ENCODE results near the gene IL1RN. TPM values are rescaled to one million over a fixed set of nuclear protein-coding genes. Genes with fewer than 3 reads are reported as not detected.

IL1RN gene
- total and polyA plus RNA-seq, 2 experiments from 2014 or later = not detected

DNA sequence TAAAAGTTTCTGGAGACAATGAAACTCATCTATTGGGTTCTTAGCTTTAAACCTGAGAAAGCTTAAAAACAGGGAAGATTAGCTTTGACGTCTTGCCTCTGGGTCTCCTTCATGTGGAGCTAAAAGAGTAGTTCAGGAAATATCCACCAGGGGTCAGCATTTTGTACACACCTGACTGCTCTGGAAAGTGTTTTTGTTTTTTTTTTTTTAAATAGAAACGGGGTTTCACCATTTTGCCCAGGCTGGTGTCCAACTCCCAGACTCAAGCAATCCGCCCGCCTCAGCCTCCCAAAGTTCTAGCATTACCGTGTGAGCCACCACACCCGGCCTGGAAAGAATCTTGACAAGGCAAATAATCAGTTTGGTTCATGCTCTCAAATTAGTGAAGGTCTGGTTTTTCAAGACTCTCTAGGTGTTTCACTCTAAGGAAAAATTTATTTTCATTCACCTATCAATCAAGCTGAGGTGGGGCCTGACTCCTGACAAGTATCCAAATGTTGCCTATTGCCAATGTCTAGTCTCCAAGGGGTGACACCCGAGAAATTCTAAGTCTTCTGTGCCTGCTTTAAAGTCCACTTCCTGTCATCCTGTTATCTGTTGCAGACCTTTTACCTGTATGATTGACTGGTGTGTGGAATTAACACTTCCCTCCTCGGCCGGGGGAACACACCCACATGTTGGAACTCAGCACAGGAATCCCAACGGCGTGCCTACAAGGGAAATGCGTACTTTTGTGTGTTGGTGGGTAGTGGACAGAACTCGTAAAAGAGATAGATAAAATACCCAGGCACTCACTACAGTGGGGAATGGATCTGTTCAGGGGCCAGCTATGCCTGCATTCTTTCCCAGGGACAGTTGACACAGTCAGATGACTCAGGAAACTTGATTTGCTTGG lies 11.3 kb downstream of the IL1RN start:
- Histone ChIP-seq H2AFZ (peak overlapping the region; percentile 64), H3F3A (ENCODE audit: insufficient read depth) (no peaks in the 10 kb centered on the region), H3K4me1 (ENCODE audit: insufficient read depth) (peaks cover 4% of the 10 kb centered on the region), H3K4me3 (no peak overlapping the region), H3K9me3 (ENCODE audit: low read depth) (no peaks in the 10 kb centered on the region), H3K27ac (no peak overlapping the region), H3K9me2 (ENCODE audit: insufficient read depth) (no peaks in the 10 kb centered on the region), H3K9ac (no peak overlapping the region), H3K4me2 (ENCODE audit: unreplicated experiment) (peak overlapping the region; percentile 47), H4K20me1 (ENCODE audit: insufficient read depth) (no peaks in the 10 kb centered on the region), H3K27me3 (replicated peaks; ENCODE audit: insufficient read depth) (no peaks in the 10 kb centered on the region), H3K79me2 (ENCODE audit: insufficient read depth) (no peaks in the 10 kb centered on the region), H3K36me3 (ENCODE audit: low read depth) (no peaks in the 10 kb centered on the region)
- in situ Hi-C loops (cut with MboI) = no loop called here
- DNase-seq = peak; percentile 61
- 47 to 49% methylated on average over 13 of the region's 13 CpGs for WGBS, 2 experiments (ENCODE audit: low coverage in 1 of 2, low lambda C conversion rate in 2 of 2, missing lambda C conversion rate in 2 of 2)
- TF ChIP-seq EZH2phosphoT487 (IDR thresholded peaks at IDR 0.05; ENCODE audit: insufficient read depth, low read depth) (no peak), EZH2 (IDR thresholded peaks at IDR 0.05; ENCODE audit: insufficient read depth, poor library complexity, severe bottlenecking) (no peak)

DNA sequence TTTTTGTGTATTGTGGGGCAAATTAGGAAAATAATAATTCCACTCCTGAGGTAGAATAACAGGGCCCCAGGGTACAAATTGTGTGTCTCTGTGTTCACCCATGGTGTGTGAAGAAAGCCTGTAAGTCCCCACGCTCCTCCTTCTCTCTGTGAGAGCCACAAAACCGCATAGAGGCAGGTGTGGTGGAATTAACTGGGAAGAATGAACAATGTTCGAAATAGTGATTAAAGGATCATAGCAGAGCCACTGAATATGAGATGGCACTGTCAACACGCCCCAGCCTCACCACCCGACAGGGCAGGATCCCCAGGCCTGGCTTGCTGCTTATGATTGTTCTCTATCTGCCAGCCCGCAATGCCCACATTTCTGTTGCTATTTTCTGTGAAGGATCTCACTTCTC lies 14.1 kb downstream of the IL1RN start:
- Histone ChIP-seq H3K27me3 (replicated peaks; ENCODE audit: insufficient read depth) (no peaks in the 10 kb centered on the region), H4K20me1 (ENCODE audit: insufficient read depth) (no peaks in the 10 kb centered on the region), H3K4me3 (no peak overlapping the region), H3K36me3 (ENCODE audit: low read depth) (no peaks in the 10 kb centered on the region), H3K4me1 (ENCODE audit: insufficient read depth) (no peaks in the 10 kb centered on the region), H3K9me2 (ENCODE audit: insufficient read depth) (no peaks in the 10 kb centered on the region), H3K4me2 (ENCODE audit: unreplicated experiment) (no peak overlapping the region), H3F3A (ENCODE audit: insufficient read depth) (no peaks in the 10 kb centered on the region), H3K27ac (no peak overlapping the region), H2AFZ (no peak overlapping the region), H3K79me2 (ENCODE audit: insufficient read depth) (no peaks in the 10 kb centered on the region), H3K9me3 (ENCODE audit: low read depth) (no peaks in the 10 kb centered on the region), H3K9ac (no peak overlapping the region)
- in situ Hi-C loops (cut with MboI) = no loop called here
- no peak for DNase-seq
- TF ChIP-seq EZH2 (IDR thresholded peaks at IDR 0.05; ENCODE audit: insufficient read depth, poor library complexity, severe bottlenecking) (no peak), EZH2phosphoT487 (IDR thresholded peaks at IDR 0.05; ENCODE audit: insufficient read depth, low read depth) (no peak)
- 88 to 89% methylated on average over 6 of the region's 6 CpGs for WGBS, 2 experiments (ENCODE audit: low coverage in 1 of 2, low lambda C conversion rate in 2 of 2, missing lambda C conversion rate in 2 of 2)

DNA sequence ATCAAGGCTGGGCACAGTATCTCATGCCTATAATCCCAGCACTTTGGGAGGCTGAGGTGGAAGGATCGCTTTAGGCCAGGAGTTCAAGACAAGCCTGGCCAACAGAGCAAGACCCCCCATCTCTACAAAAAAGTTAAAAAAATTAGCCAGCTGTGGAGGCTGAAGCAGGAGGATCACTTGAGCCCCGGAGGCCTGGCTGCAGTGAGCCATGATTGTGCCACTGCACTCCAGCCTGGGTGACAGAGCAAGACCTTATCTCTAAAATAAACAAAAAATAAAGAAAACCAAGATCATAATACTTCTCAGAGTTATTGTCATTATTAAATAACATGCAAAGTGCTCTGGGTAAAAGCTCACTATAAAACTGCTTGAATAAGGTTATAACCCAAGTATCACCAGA lies 14.9 kb downstream of the IL1RN start:
- H3K27me3 ChIP-seq (replicated peaks; ENCODE audit: insufficient read depth) = no peaks in the 10 kb centered on the region
- H3K9ac ChIP-seq = no peak overlapping the region
- no peak overlapping the region for H3K4me2 ChIP-seq (ENCODE audit: unreplicated experiment)
- H3K9me2 ChIP-seq (ENCODE audit: insufficient read depth) = no peaks in the 10 kb centered on the region
- H3K9me3 ChIP-seq (ENCODE audit: low read depth) = no peaks in the 10 kb centered on the region
- no peak overlapping the region for H3K27ac ChIP-seq
- in situ Hi-C loops (cut with MboI) = no loop called here
- H3K4me3 ChIP-seq = no peak overlapping the region
- no peaks in the 10 kb centered on the region for H4K20me1 ChIP-seq (ENCODE audit: insufficient read depth)
- H3K36me3 ChIP-seq (ENCODE audit: low read depth) = no peaks in the 10 kb centered on the region
- H3K79me2 ChIP-seq (ENCODE audit: insufficient read depth) = no peaks in the 10 kb centered on the region
- no peak overlapping the region for H2AFZ ChIP-seq
- H3F3A ChIP-seq (ENCODE audit: insufficient read depth) = no peaks in the 10 kb centered on the region
- no peak for DNase-seq
- no peaks in the 10 kb centered on the region for H3K4me1 ChIP-seq (ENCODE audit: insufficient read depth)
- 81 to 94% methylated on average over 2 of the region's 2 CpGs for WGBS, 2 experiments (ENCODE audit: low coverage in 1 of 2, low lambda C conversion rate in 2 of 2, missing lambda C conversion rate in 2 of 2)
- TF ChIP-seq EZH2 (IDR thresholded peaks at IDR 0.05; ENCODE audit: insufficient read depth, poor library complexity, severe bottlenecking) = no peak
- TF ChIP-seq EZH2phosphoT487 (IDR thresholded peaks at IDR 0.05; ENCODE audit: insufficient read depth, low read depth) = no peak

DNA sequence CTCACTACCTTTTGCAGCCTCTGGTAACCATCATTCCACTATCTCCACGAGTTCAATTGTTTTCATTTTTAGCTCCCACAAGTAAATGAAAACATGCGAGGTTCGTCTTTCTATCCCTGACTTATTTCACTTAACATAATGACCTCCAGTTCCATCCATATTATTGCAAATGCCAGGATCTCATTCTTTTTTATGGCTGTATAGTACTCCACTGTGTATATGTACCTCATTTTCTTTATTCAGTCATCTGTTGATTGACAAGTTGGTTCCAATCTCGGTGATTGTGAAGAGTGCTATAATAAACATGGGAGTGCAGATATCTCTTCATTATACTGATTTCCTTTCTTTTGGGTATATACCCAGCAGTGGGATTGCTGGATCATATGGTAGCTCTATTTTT lies 16.9 kb downstream of the IL1RN start:
- DNase-seq = no peak
- no peak overlapping the region for H2AFZ ChIP-seq
- no peak for TF ChIP-seq EZH2phosphoT487 (IDR thresholded peaks at IDR 0.05; ENCODE audit: insufficient read depth, low read depth)
- no peak for TF ChIP-seq EZH2 (IDR thresholded peaks at IDR 0.05; ENCODE audit: insufficient read depth, poor library complexity, severe bottlenecking)
- H4K20me1 ChIP-seq (ENCODE audit: insufficient read depth) = no peaks in the 10 kb centered on the region
- no peaks in the 10 kb centered on the region for H3F3A ChIP-seq (ENCODE audit: insufficient read depth)
- no peak overlapping the region for H3K4me2 ChIP-seq (ENCODE audit: unreplicated experiment)
- no peaks in the 10 kb centered on the region for H3K9me3 ChIP-seq (ENCODE audit: low read depth)
- H3K36me3 ChIP-seq (ENCODE audit: low read depth) = no peaks in the 10 kb centered on the region
- in situ Hi-C loops (cut with MboI) = no loop called here
- no peaks in the 10 kb centered on the region for H3K9me2 ChIP-seq (ENCODE audit: insufficient read depth)
- no peak overlapping the region for H3K9ac ChIP-seq
- no peaks in the 10 kb centered on the region for H3K4me1 ChIP-seq (ENCODE audit: insufficient read depth)
- no peak overlapping the region for H3K4me3 ChIP-seq
- no peak overlapping the region for H3K27ac ChIP-seq
- H3K79me2 ChIP-seq (ENCODE audit: insufficient read depth) = no peaks in the 10 kb centered on the region
- 33 to 34% methylated on average over 4 of the region's 4 CpGs for WGBS, 2 experiments (ENCODE audit: low coverage in 1 of 2, low lambda C conversion rate in 2 of 2, missing lambda C conversion rate in 2 of 2)
- no peaks in the 10 kb centered on the region for H3K27me3 ChIP-seq (replicated peaks; ENCODE audit: insufficient read depth)
